Astrocyte (in vitro differentiated cells and primary cell): ENCODE measurements around the gene PNPLA7. TPM values are rescaled to one million over a fixed set of nuclear protein-coding genes. Genes with fewer than 3 reads are reported as not detected.

Source experiments
- DNase-seq: peaks from one replicate; pipeline ENCODE4 v3.0.0-alpha.2; 2010; ENCODE audit warnings: low read depth
- FAIRE-seq: peaks from 2 replicates; lab custom pipeline; 2011; peaks lifted over from hg19 to GRCh38; lab: Jason Lieb, UNC
- H2AFZ ChIP-seq: 2 replicates; pipeline ENCODE4 v1.6.0; 2012; ENCODE audit warnings: low read depth, low read length, inconsistent platforms
- H3K27ac ChIP-seq: 2 replicates; pipeline ENCODE4 v1.5.1; 2011; ENCODE audit warnings: low read depth, low read length, inconsistent platforms
- H3K27me3 ChIP-seq: 2 replicates; pipeline ENCODE4 v1.6.0; 2011; ENCODE audit warnings: low read length, inconsistent platforms; ENCODE audit not compliant: insufficient read depth
- H3K36me3 ChIP-seq: 2 replicates; pipeline ENCODE4 v1.5.1; 2011; ENCODE audit warnings: low read length, inconsistent platforms; ENCODE audit not compliant: insufficient read depth
- H3K4me1 ChIP-seq: 2 replicates; pipeline ENCODE4 v1.5.1; 2011; ENCODE audit warnings: low read length, inconsistent platforms; ENCODE audit not compliant: insufficient read depth
- H3K4me2 ChIP-seq: 2 replicates; pipeline ENCODE4 v1.6.0; 2012; ENCODE audit warnings: low read length, inconsistent platforms
- H3K4me3 ChIP-seq: 2 replicates; pipeline ENCODE4 v1.5.1; 2011; ENCODE audit warnings: low read depth, mild to moderate bottlenecking, low read length, inconsistent platforms; ENCODE audit not compliant: insufficient read depth
- H3K79me2 ChIP-seq: 2 replicates; pipeline ENCODE4 v1.6.0; 2012; ENCODE audit warnings: mild to moderate bottlenecking, low read length, inconsistent platforms; ENCODE audit not compliant: insufficient read depth
- H3K9ac ChIP-seq: 2 replicates; pipeline ENCODE4 v1.6.0; 2012; ENCODE audit warnings: mild to moderate bottlenecking, low read length, inconsistent platforms
- H3K9me3 ChIP-seq: 2 replicates; pipeline ENCODE4 v1.5.1; 2012; ENCODE audit warnings: low read depth, mild to moderate bottlenecking, low read length, inconsistent platforms; ENCODE audit not compliant: insufficient read depth
- H4K20me1 ChIP-seq: 2 replicates; pipeline ENCODE4 v1.6.0; 2012; ENCODE audit warnings: low read length, inconsistent platforms; ENCODE audit not compliant: insufficient read depth
- H3K27ac Mint-ChIP-seq: one replicate; pipeline ENCODE4 v1.8.0; 2021; ENCODE audit warnings: mild to moderate bottlenecking, mixed read lengths; ENCODE audit not compliant: unreplicated experiment
- H3K27me3 Mint-ChIP-seq: one replicate; pipeline ENCODE4 v1.8.0; 2021; ENCODE audit warnings: low read depth, mixed read lengths; ENCODE audit not compliant: unreplicated experiment
- H3K36me3 Mint-ChIP-seq: one replicate; pipeline ENCODE4 v1.8.0; 2021; ENCODE audit warnings: low read depth, mixed read lengths; ENCODE audit not compliant: unreplicated experiment
- H3K4me1 Mint-ChIP-seq: one replicate; pipeline ENCODE4 v1.8.0; 2021; ENCODE audit warnings: low read depth, mixed read lengths; ENCODE audit not compliant: unreplicated experiment
- H3K4me3 Mint-ChIP-seq: one replicate; pipeline ENCODE4 v1.8.0; 2021; ENCODE audit warnings: mild to moderate bottlenecking, moderate library complexity, mixed read lengths; ENCODE audit not compliant: unreplicated experiment
- H3K9me3 Mint-ChIP-seq: one replicate; pipeline ENCODE4 v1.8.0; 2021; ENCODE audit warnings: mild to moderate bottlenecking, mixed read lengths; ENCODE audit not compliant: unreplicated experiment
- EZH2 ChIP-seq: IDR thresholded peaks from 2 replicates; pipeline ENCODE4 v1.6.1; 2012; ENCODE audit warnings: mild to moderate bottlenecking, low read length, inconsistent platforms; ENCODE audit not compliant: insufficient read depth
- total RNA-seq: library from RNA; stranded (reverse); gene quantifications from 2 replicates; pipeline ENCODE4 v1.2.1, GENCODE V29; 2021
- TF ChIP-seq, protein P1 (sequence below): IDR thresholded peaks from 2 replicates; pipeline ENCODE4 v1.5.1; 2011; ENCODE audit warnings: low read depth, mild to moderate bottlenecking, inconsistent platforms, low read length, moderate library complexity; ENCODE audit not compliant: insufficient read depth

The PNPLA7 gene
- total RNA-seq, 1 donor from 2014 or later, result 2.6 TPM

- Mint-ChIP-seq H3K4me3 (no peak overlapping the region), H3K27ac (no peak overlapping the region), H3K27me3 (peaks cover 14% of the 10 kb centered on the region), H3K36me3 (peaks cover 7% of the 10 kb centered on the region), H3K9me3 (peaks cover 5% of the 10 kb centered on the region), H3K4me1 (no peaks in the 10 kb centered on the region)
- Histone ChIP-seq H2AFZ (no peak overlapping the region), H3K27ac (no peak overlapping the region), H3K4me3 (no peak overlapping the region), H3K9ac (no peak overlapping the region), H3K27me3 (no peaks in the 10 kb centered on the region), H3K9me3 (no peaks in the 10 kb centered on the region), H3K4me1 (no peaks in the 10 kb centered on the region), H3K4me2 (no peak overlapping the region), H4K20me1 (no peaks in the 10 kb centered on the region), H3K79me2 (no peaks in the 10 kb centered on the region), H3K36me3 (no peaks in the 10 kb centered on the region)
- FAIRE-seq (no peak), DNase-seq (no peak)
- no peak for TF ChIP-seq EZH2
- TF ChIP-seq, protein P1, sequence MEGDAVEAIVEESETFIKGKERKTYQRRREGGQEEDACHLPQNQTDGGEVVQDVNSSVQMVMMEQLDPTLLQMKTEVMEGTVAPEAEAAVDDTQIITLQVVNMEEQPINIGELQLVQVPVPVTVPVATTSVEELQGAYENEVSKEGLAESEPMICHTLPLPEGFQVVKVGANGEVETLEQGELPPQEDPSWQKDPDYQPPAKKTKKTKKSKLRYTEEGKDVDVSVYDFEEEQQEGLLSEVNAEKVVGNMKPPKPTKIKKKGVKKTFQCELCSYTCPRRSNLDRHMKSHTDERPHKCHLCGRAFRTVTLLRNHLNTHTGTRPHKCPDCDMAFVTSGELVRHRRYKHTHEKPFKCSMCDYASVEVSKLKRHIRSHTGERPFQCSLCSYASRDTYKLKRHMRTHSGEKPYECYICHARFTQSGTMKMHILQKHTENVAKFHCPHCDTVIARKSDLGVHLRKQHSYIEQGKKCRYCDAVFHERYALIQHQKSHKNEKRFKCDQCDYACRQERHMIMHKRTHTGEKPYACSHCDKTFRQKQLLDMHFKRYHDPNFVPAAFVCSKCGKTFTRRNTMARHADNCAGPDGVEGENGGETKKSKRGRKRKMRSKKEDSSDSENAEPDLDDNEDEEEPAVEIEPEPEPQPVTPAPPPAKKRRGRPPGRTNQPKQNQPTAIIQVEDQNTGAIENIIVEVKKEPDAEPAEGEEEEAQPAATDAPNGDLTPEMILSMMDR, result no peak
Measured at GRCh38 chr9:137490532-137491186, 59.5 kb downstream of the PNPLA7 start.

DNA sequence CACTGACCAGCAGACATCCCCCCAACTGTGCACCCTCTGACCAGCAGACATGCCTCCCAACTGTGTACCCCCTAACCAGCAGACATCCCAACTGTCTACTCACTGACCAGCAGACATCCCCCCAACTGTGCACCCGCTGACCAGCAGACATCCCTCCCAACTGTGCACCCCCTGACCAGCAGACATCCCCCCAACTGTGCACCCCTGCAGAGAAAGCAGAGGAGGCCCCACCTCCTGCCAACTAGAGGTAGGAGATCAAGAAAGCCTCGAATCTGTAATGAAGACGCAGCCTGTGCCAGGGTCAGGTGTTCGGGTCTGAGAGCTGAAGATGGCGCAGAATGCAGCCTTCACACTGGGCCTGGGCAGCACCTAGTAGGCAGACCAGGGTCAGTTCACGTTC lies 61.3 kb downstream of the PNPLA7 start:
- no peaks in the 10 kb centered on the region for H3K4me1 ChIP-seq
- Mint-ChIP-seq H3K36me3 (peaks cover 3% of the 10 kb centered on the region), H3K4me1 (no peaks in the 10 kb centered on the region), H3K27ac (no peak overlapping the region), H3K27me3 (peaks cover 14% of the 10 kb centered on the region), H3K9me3 (peaks cover 1% of the 10 kb centered on the region), H3K4me3 (no peak overlapping the region)
- H3K36me3 ChIP-seq, result no peaks in the 10 kb centered on the region
- TF ChIP-seq, protein P1, result no peak
- no peak for TF ChIP-seq EZH2
- FAIRE-seq (no peak), DNase-seq (no peak)
- no peak overlapping the region for H3K4me2 ChIP-seq
- no peak overlapping the region for H2AFZ ChIP-seq
- no peak overlapping the region for H3K27ac ChIP-seq
- no peaks in the 10 kb centered on the region for H3K27me3 ChIP-seq
- H4K20me1 ChIP-seq, result no peaks in the 10 kb centered on the region
- H3K9me3 ChIP-seq, result no peaks in the 10 kb centered on the region
- no peak overlapping the region for H3K9ac ChIP-seq
- no peaks in the 10 kb centered on the region for H3K79me2 ChIP-seq
- no peak overlapping the region for H3K4me3 ChIP-seq

DNA sequence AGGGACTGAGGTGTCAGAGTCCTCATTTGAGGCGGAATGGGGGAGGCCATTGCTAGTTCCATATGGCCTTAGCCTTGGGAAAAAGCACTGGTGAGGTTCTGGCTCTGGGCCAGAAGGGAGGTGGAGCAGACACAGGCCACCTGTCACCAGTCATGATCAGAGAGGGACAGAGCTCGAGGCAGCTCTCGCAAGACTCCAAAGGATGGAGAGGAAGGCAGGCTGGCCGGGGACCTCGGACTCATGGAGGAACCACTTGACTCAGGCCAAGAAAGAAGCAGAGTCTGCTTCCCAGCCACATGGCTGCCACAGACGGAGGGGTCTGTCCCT lies 61.9 kb downstream of the PNPLA7 start:
- Histone ChIP-seq H3K79me2 (no peaks in the 10 kb centered on the region), H3K9me3 (no peaks in the 10 kb centered on the region), H2AFZ (no peak overlapping the region), H3K36me3 (no peaks in the 10 kb centered on the region), H3K4me2 (no peak overlapping the region), H3K27me3 (no peaks in the 10 kb centered on the region), H4K20me1 (no peaks in the 10 kb centered on the region), H3K9ac (no peak overlapping the region), H3K27ac (no peak overlapping the region), H3K4me3 (no peak overlapping the region), H3K4me1 (no peaks in the 10 kb centered on the region)
- H3K27me3 Mint-ChIP-seq, result peaks cover 14% of the 10 kb centered on the region
- FAIRE-seq, result no peak
- H3K27ac Mint-ChIP-seq, result no peak overlapping the region
- H3K9me3 Mint-ChIP-seq, result no peaks in the 10 kb centered on the region
- TF ChIP-seq, protein P1, result no peak
- no peak for TF ChIP-seq EZH2
- no peaks in the 10 kb centered on the region for H3K36me3 Mint-ChIP-seq
- H3K4me1 Mint-ChIP-seq, result no peaks in the 10 kb centered on the region
- no peak for DNase-seq
- H3K4me3 Mint-ChIP-seq, result no peak overlapping the region
